NT2/D1 (cell line): ENCODE data around the gene FRMD4B.

ENCODE experiments used
- DNase-seq: peaks from one replicate; pipeline ENCODE4 v3.0.0-alpha.2; 2011; ENCODE audit warnings: low read depth, low spot score
- H3K27me3 ChIP-seq: 2 replicates; pipeline ENCODE4 v1.6.0; 2011; ENCODE audit warnings: mild to moderate bottlenecking; ENCODE audit not compliant: insufficient read length, insufficient read depth
- H3K36me3 ChIP-seq: 2 replicates; pipeline ENCODE4 v1.6.1; 2011; ENCODE audit warnings: mild to moderate bottlenecking, low read length, mixed read lengths; ENCODE audit not compliant: insufficient read depth, insufficient read length
- H3K4me1 ChIP-seq: 2 replicates; pipeline ENCODE4 v1.5.1; 2011; ENCODE audit not compliant: insufficient read depth, insufficient read length
- H3K4me3 ChIP-seq: 2 replicates; pipeline ENCODE4 v1.5.1; 2011; ENCODE audit warnings: low read depth; ENCODE audit not compliant: insufficient read length
- H3K9ac ChIP-seq: 2 replicates; pipeline ENCODE4 v1.6.0; 2011; ENCODE audit warnings: low read depth; ENCODE audit not compliant: insufficient read length
- H3K9me3 ChIP-seq: 2 replicates; pipeline ENCODE4 v1.5.1; 2011; ENCODE audit warnings: mild to moderate bottlenecking, low read length; ENCODE audit not compliant: insufficient read depth
- SUZ12 ChIP-seq: IDR thresholded peaks from 2 replicates; pipeline ENCODE4 v1.6.1; 2011; ENCODE audit not compliant: insufficient read length, insufficient read depth; ENCODE audit errors: extremely low read depth
- YY1 ChIP-seq: IDR thresholded peaks from 2 replicates; pipeline ENCODE4 v1.6.1; 2011; ENCODE audit not compliant: insufficient read length, insufficient read depth
- ZNF274 ChIP-seq: IDR thresholded peaks from 2 replicates; pipeline ENCODE4 v1.6.1; 2011; ENCODE audit warnings: mild to moderate bottlenecking, low read depth, low read length

FRMD4B gene

DNA sequence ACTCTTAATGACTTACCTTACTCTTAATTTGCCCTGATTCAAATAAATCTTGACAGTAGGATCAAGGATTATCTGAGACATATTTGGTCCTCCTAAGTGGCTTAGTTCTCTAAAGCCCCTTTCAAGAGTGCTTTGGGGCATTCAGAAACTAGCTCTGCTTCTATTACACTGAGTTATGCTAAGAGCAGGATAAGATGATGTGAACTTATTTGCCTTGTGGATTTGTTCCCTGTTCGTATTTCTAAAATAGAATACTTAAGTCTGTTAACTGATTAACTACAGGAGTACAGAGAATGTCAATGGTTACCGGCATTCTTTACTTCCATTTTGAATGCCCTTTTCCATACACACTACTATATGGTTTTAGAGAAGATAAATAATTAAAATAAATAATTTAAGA is 14.8 kb upstream of the FRMD4B start:
- no peak for DNase-seq
- Histone ChIP-seq H3K9ac (no peak overlapping the region), H3K4me1 (no peaks in the 10 kb centered on the region), H3K4me3 (no peak overlapping the region), H3K36me3 (no peaks in the 10 kb centered on the region), H3K27me3 (no peaks in the 10 kb centered on the region), H3K9me3 (peaks cover 12% of the 10 kb centered on the region; the same call in 1 of the 2 replicates)
- TF ChIP-seq YY1, result no peak
- no peak for TF ChIP-seq SUZ12
- no peak for TF ChIP-seq ZNF274

DNA sequence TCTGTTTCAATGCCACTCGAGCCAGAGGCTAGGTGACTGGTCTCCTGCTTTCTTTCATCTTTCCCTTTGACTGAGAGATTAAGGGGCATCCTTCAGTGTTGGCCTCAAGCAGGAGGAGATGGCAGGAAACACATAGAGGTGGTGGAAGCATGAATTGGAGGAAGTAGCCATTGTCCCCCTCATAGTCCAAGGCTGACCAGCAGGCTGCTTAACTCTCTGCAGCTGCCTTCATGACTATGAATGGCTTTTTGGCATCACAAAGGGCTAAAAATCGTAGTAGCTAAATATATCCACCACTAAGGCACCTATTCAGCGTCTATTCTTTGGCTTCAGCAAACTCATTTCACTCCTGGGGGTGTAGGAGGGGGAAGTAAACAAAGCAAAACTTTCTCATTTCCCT is 7.0 kb upstream of the FRMD4B start:
- Histone ChIP-seq H3K4me1 (peaks cover 3% of the 10 kb centered on the region), H3K4me3 (no peak overlapping the region), H3K9ac (no peak overlapping the region), H3K27me3 (no peaks in the 10 kb centered on the region), H3K9me3 (0 out of 2 replicates have a peak, but pooled peaks cover 4% of the 10 kb centered on the region), H3K36me3 (no peaks in the 10 kb centered on the region)
- no peak for DNase-seq
- TF ChIP-seq SUZ12 (no peak), YY1 (no peak), ZNF274 (no peak)

DNA sequence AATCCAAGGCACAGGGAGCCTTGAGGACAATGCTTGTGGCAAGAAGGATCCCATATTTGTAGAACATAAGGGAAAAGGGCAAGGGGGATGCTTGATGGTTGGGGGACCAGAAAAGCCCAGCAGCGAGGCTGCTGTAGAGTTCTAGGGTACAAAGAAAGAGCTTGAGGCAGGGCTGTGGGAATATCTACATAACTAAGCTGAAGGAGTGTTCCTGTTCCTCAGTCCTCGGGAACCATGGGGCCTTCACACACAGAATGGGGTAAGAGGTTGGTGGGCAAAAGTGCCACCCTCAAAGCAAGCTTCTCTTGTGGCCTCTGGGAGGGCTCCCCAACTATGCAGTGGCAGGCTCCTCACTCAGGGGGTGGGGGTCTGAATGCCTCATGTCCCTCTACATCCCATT is 6.5 kb upstream of the FRMD4B start:
- Histone ChIP-seq H3K4me1 (peaks cover 3% of the 10 kb centered on the region), H3K9me3 (0 out of 2 replicates have a peak, but pooled peaks cover 4% of the 10 kb centered on the region), H3K36me3 (no peaks in the 10 kb centered on the region), H3K27me3 (peaks cover under 1% of the 10 kb centered on the region), H3K4me3 (no peak overlapping the region), H3K9ac (no peak overlapping the region)
- DNase-seq, result no peak
- no peak for TF ChIP-seq ZNF274
- no peak for TF ChIP-seq YY1
- no peak for TF ChIP-seq SUZ12

DNA sequence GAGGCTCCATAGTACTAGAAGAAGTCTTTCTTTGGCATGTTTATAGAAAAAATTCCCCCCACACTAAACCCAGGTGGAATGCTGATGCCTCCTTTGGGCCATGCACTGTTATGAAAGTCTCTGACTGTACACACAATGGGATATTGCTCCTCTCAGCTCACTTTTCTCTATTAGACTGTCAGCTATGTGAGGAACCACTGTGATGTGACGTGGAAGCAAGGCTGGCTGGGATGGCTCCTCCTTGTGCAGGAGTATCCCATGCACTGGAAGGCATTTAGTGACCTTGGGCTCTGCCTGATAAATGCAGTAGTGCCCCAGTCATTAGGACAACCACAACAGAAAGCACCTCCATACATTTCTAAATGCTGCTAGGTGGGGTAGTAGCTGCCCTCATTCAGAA is 5.7 kb upstream of the FRMD4B start:
- TF ChIP-seq ZNF274, result no peak
- peaks cover 3% of the 10 kb centered on the region for H3K4me1 ChIP-seq
- no peak overlapping the region for H3K4me3 ChIP-seq
- 0 out of 2 replicates have a peak, but pooled peaks cover 4% of the 10 kb centered on the region for H3K9me3 ChIP-seq
- no peak for DNase-seq
- H3K9ac ChIP-seq, result no peak overlapping the region
- peaks cover 8% of the 10 kb centered on the region for H3K27me3 ChIP-seq
- H3K36me3 ChIP-seq, result no peaks in the 10 kb centered on the region

DNA sequence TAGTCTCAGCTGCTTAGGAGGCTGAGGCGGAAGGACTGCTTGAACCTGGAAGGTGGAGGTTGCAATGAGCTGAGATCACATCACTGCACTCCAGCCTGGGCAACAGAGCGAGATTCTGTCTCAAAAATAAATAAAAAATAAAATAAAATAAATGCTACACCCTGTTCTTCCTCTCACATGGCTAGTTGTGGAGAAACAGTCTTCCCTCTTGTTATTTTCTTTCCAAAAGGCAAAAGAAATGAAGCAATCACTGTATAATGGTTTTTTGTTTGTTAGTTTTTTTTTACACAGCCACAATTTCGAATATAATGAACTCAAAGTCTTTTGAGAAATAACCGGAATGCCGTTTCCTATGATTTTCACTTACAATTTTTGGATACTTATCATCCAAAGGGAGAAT is 4.9 kb upstream of the FRMD4B start:
- Histone ChIP-seq H3K36me3 (no peaks in the 10 kb centered on the region), H3K9ac (no peak overlapping the region), H3K4me1 (peaks cover 3% of the 10 kb centered on the region), H3K27me3 (peaks cover 16% of the 10 kb centered on the region), H3K4me3 (no peak overlapping the region), H3K9me3 (0 out of 2 replicates have a peak, but pooled peaks cover 4% of the 10 kb centered on the region)
- TF ChIP-seq ZNF274, result no peak
- TF ChIP-seq YY1, result no peak
- TF ChIP-seq SUZ12, result no peak
- no peak for DNase-seq

DNA sequence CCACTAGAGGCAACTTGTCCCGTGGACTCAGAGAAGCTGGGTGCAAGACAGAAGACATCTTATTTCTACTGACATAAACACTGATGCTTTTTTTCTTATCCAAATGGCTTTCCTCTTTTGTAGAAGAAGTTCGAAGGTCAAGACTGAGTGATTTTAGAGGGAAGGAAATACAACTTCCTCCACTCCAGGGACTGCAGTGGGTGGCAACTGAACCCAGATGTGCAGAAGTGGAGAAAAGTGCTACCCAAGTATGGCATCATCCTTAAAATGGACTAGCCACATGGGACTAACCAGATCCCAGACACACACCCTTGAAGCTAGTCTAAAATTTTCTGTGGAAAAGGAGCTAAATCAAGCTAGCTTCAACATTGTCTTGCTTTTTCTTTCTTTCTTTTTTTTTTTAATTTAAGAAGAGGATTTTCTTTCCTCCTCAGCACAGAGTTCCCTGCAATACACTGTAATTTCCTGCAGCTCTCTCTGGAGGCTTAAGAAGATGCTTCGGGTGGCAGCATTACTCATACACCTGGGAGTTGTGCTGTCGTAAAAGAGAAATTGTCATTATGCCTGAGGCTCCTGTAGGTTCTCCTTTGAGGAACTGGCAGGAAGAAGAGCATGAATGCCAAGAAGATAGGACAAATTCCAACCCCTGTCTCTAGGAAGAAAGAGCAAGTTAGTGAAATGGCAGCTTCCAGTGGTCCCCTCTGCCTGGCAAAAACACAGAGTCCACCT is 3.8 kb upstream of the FRMD4B start:
- DNase-seq, result no peak
- H3K36me3 ChIP-seq, result no peaks in the 10 kb centered on the region
- no peak overlapping the region for H3K4me3 ChIP-seq
- H3K9me3 ChIP-seq, result 0 out of 2 replicates have a peak, but pooled peaks cover 4% of the 10 kb centered on the region
- peaks cover 3% of the 10 kb centered on the region for H3K4me1 ChIP-seq
- no peak for TF ChIP-seq SUZ12
- TF ChIP-seq ZNF274, result no peak
- no peak for TF ChIP-seq YY1
- H3K27me3 ChIP-seq, result peaks cover 27% of the 10 kb centered on the region
- H3K9ac ChIP-seq, result no peak overlapping the region

DNA sequence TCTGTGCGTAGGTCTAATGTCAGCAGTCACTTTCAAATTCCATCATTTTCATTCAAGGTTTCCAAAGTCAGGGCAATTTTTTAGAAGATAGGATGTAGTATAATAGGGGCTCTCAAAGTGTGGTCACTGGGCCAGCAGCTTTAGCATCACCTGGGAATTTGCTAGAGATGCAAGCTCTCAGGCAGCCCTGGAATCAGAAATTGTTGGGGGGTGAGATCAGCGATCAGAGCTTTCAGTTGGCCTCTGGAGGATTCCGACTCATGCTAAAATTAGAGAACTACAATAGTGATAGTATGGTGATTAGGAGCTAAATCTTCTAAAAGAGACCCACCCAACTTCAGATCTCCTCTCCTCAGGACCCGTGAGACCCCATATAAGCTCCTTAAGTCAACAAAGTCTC is 2.4 kb upstream of the FRMD4B start:
- no peak for TF ChIP-seq YY1
- H3K4me1 ChIP-seq, result peaks cover 3% of the 10 kb centered on the region
- H3K36me3 ChIP-seq, result no peaks in the 10 kb centered on the region
- DNase-seq, result no peak
- H3K27me3 ChIP-seq, result peaks cover 34% of the 10 kb centered on the region
- H3K4me3 ChIP-seq, result no peak overlapping the region
- no peaks in the 10 kb centered on the region for H3K9me3 ChIP-seq
- no peak overlapping the region for H3K9ac ChIP-seq
